ENCODE data around the gene DEFB124. TPM values are rescaled to one million over a fixed set of nuclear protein-coding genes. Genes with fewer than 3 reads are reported as not detected.
"Not testable (repeated sequence)": the region's sequence is repeated elsewhere in the genome, so short reads cannot be mapped to it uniquely, and the experiment has no call there.

DEFB124 gene
- total RNA-seq, 1 experiment from 2014 or later = not detected

GRCh38 chr20:31440012-31440659 is 34.8 kb downstream of the DEFB124 start, which contains the start of gene DEFB123:
DEFB123 (plus strand) TSS chr20:31440632; CDS start chr20:31440699, 67 bp downstream.
- DNase-seq (ENCODE audit: low read depth, low spot score) (no peak), ATAC-seq (0 out of 2 replicates have a peak, but pooled peaks have one; percentile 20)
- ChIA-PET POLR2A (interaction anchor here (0.6 to 1.4 kb wide), 2 partner anchors 63 to 67 kb away, joined by 4 to 6 read pairs; no protein-coding TSS in a partner anchor), CTCF (interaction anchor here (0.6 to 1.1 kb wide), 5 partner anchors 9 to 64 kb away, joined by 3 to 9 read pairs (median 5); no protein-coding TSS in a partner anchor)
- Histone ChIP-seq H3K4me3 (ENCODE audit: low read depth in 2 of 2, low read length in 2 of 2) (no peak within 1 kb of the TSS), H3K36me3 (ENCODE audit: control insufficient read depth, insufficient read depth, low read length) (no peaks in the 10 kb centered on the region), H3K9me3 (ENCODE audit: control insufficient read depth, insufficient read depth, low read depth, low read length) (no peaks in the 10 kb centered on the region), H3K27me3 (ENCODE audit: control insufficient read depth, insufficient read depth, low read length) (peaks cover 8% of the 10 kb centered on the region; the same call in 1 of the 2 replicates), H3K27ac (ENCODE audit: low read length) (no peak within 1 kb of the TSS), H3K4me1 (ENCODE audit: control insufficient read depth, insufficient read depth, low read length) (no peaks in the 10 kb centered on the region)
- TF ChIP-seq REST (IDR thresholded peaks at IDR 0.05; ENCODE audit: insufficient read depth in 1 of 2, low read depth in 2 of 2, low read length in 1 of 2) (no peak), TCF7L2 (IDR thresholded peaks at IDR 0.05; ENCODE audit: low read depth, low read length) (no peak), SIN3A (IDR thresholded peaks at IDR 0.05; ENCODE audit: borderline replicate concordance, insufficient read depth, low read depth, low read length) (no peak), POLR2AphosphoS5 (IDR thresholded peaks at IDR 0.05; ENCODE audit: low read depth, low read length) (no peak), CTCF (IDR thresholded peaks at IDR 0.05) (peak; percentile 88)
- in situ Hi-C loops (cut with HindIII; ENCODE audit: low pct_unique_long_range_greater_than_20kb, low sequenced_read_pairs) (no loop called here), intact Hi-C loops (cut with micrococcal nuclease; ENCODE audit: unreplicated experiment) (no loop called here)
- BruUV-seq (replicated peaks) = no TSS peak

GRCh38 chr20:31430568-31431115 is 44.3 kb downstream of the DEFB124 start:
- ChIA-PET POLR2A (no interaction called here), CTCF (interaction anchor here (0.7 to 1.0 kb wide), 4 partner anchors 71 to 1015 kb away, joined by 3 to 5 read pairs (median 4); no protein-coding TSS in a partner anchor)
- Histone ChIP-seq H3K27ac (ENCODE audit: low read length) (no peak overlapping the region), H3K36me3 (ENCODE audit: control insufficient read depth, insufficient read depth, low read length) (no peaks in the 10 kb centered on the region), H3K4me1 (ENCODE audit: control insufficient read depth, insufficient read depth, low read length) (no peaks in the 10 kb centered on the region), H3K27me3 (ENCODE audit: control insufficient read depth, insufficient read depth, low read length) (peaks cover 11% of the 10 kb centered on the region), H3K9me3 (ENCODE audit: control insufficient read depth, insufficient read depth, low read depth, low read length) (no peaks in the 10 kb centered on the region), H3K4me3 (ENCODE audit: low read depth in 2 of 2, low read length in 2 of 2) (no peak overlapping the region)
- no peak for TF ChIP-seq SIN3A (IDR thresholded peaks at IDR 0.05; ENCODE audit: borderline replicate concordance, insufficient read depth, low read depth, low read length)
- TF ChIP-seq REST (IDR thresholded peaks at IDR 0.05; ENCODE audit: insufficient read depth in 1 of 2, low read depth in 2 of 2, low read length in 1 of 2) = no peak
- TF ChIP-seq POLR2AphosphoS5 (IDR thresholded peaks at IDR 0.05; ENCODE audit: low read depth, low read length) = no peak
- no peak for TF ChIP-seq CTCF (IDR thresholded peaks at IDR 0.05)
- TF ChIP-seq TCF7L2 (IDR thresholded peaks at IDR 0.05; ENCODE audit: low read depth, low read length) = no peak
- ATAC-seq (no peak; the same call in 1 of the 2 replicates), DNase-seq (ENCODE audit: low read depth, low spot score) (no peak)
- no TSS peak for BruUV-seq (replicated peaks)
- in situ Hi-C loops (cut with HindIII; ENCODE audit: low pct_unique_long_range_greater_than_20kb, low sequenced_read_pairs) (no loop called here), intact Hi-C loops (cut with micrococcal nuclease; ENCODE audit: unreplicated experiment) (no loop called here)

- H3K27me3 ChIP-seq (ENCODE audit: control insufficient read depth, insufficient read depth, low read length) = peaks cover 12% of the 10 kb centered on the region
- POLR2A ChIA-PET; DNase-seq (ENCODE audit: low read depth, low spot score); H3K27ac ChIP-seq (ENCODE audit: low read length); H3K4me3 ChIP-seq (ENCODE audit: low read depth in 2 of 2, low read length in 2 of 2); CTCF ChIA-PET; ATAC-seq; in situ Hi-C loops (cut with HindIII; ENCODE audit: low pct_unique_long_range_greater_than_20kb, low sequenced_read_pairs); H3K4me1 ChIP-seq (ENCODE audit: control insufficient read depth, insufficient read depth, low read length); intact Hi-C loops (cut with micrococcal nuclease; ENCODE audit: unreplicated experiment); H3K36me3 ChIP-seq (ENCODE audit: control insufficient read depth, insufficient read depth, low read length); BruUV-seq (replicated peaks); H3K9me3 ChIP-seq (ENCODE audit: control insufficient read depth, insufficient read depth, low read depth, low read length): not testable (repeated sequence)
Measured at GRCh38 chr20:31427576-31427975, 47.4 kb downstream of the DEFB124 start.

Data from Panc1 (cell line).